Astrocyte (in vitro differentiated cells and primary cell): Measurements from ENCODE around the gene HIVEP2. TPM values are rescaled to one million over a fixed set of nuclear protein-coding genes. Genes with fewer than 3 reads are reported as not detected.

Experiments
- DNase-seq: peaks from one replicate; pipeline ENCODE4 v3.0.0-alpha.2; 2010; ENCODE audit warnings: low read depth
- FAIRE-seq: peaks from 2 replicates; lab custom pipeline; 2011; peaks lifted over from hg19 to GRCh38; lab: Jason Lieb, UNC
- H2AFZ ChIP-seq: 2 replicates; pipeline ENCODE4 v1.6.0; 2012; ENCODE audit warnings: low read depth, low read length, inconsistent platforms
- H3K27ac ChIP-seq: 2 replicates; pipeline ENCODE4 v1.5.1; 2011; ENCODE audit warnings: low read depth, low read length, inconsistent platforms
- H3K27me3 ChIP-seq: 2 replicates; pipeline ENCODE4 v1.6.0; 2011; ENCODE audit warnings: low read length, inconsistent platforms; ENCODE audit not compliant: insufficient read depth
- H3K36me3 ChIP-seq: 2 replicates; pipeline ENCODE4 v1.5.1; 2011; ENCODE audit warnings: low read length, inconsistent platforms; ENCODE audit not compliant: insufficient read depth
- H3K4me1 ChIP-seq: 2 replicates; pipeline ENCODE4 v1.5.1; 2011; ENCODE audit warnings: low read length, inconsistent platforms; ENCODE audit not compliant: insufficient read depth
- H3K4me2 ChIP-seq: 2 replicates; pipeline ENCODE4 v1.6.0; 2012; ENCODE audit warnings: low read length, inconsistent platforms
- H3K4me3 ChIP-seq: 2 replicates; pipeline ENCODE4 v1.5.1; 2011; ENCODE audit warnings: low read depth, mild to moderate bottlenecking, low read length, inconsistent platforms; ENCODE audit not compliant: insufficient read depth
- H3K79me2 ChIP-seq: 2 replicates; pipeline ENCODE4 v1.6.0; 2012; ENCODE audit warnings: mild to moderate bottlenecking, low read length, inconsistent platforms; ENCODE audit not compliant: insufficient read depth
- H3K9ac ChIP-seq: 2 replicates; pipeline ENCODE4 v1.6.0; 2012; ENCODE audit warnings: mild to moderate bottlenecking, low read length, inconsistent platforms
- H3K9me3 ChIP-seq: 2 replicates; pipeline ENCODE4 v1.5.1; 2012; ENCODE audit warnings: low read depth, mild to moderate bottlenecking, low read length, inconsistent platforms; ENCODE audit not compliant: insufficient read depth
- H4K20me1 ChIP-seq: 2 replicates; pipeline ENCODE4 v1.6.0; 2012; ENCODE audit warnings: low read length, inconsistent platforms; ENCODE audit not compliant: insufficient read depth
- H3K27ac Mint-ChIP-seq: one replicate; pipeline ENCODE4 v1.8.0; 2021; ENCODE audit warnings: mild to moderate bottlenecking, mixed read lengths; ENCODE audit not compliant: unreplicated experiment
- H3K27me3 Mint-ChIP-seq: one replicate; pipeline ENCODE4 v1.8.0; 2021; ENCODE audit warnings: low read depth, mixed read lengths; ENCODE audit not compliant: unreplicated experiment
- H3K36me3 Mint-ChIP-seq: one replicate; pipeline ENCODE4 v1.8.0; 2021; ENCODE audit warnings: low read depth, mixed read lengths; ENCODE audit not compliant: unreplicated experiment
- H3K4me1 Mint-ChIP-seq: one replicate; pipeline ENCODE4 v1.8.0; 2021; ENCODE audit warnings: low read depth, mixed read lengths; ENCODE audit not compliant: unreplicated experiment
- H3K4me3 Mint-ChIP-seq: one replicate; pipeline ENCODE4 v1.8.0; 2021; ENCODE audit warnings: mild to moderate bottlenecking, moderate library complexity, mixed read lengths; ENCODE audit not compliant: unreplicated experiment
- H3K9me3 Mint-ChIP-seq: one replicate; pipeline ENCODE4 v1.8.0; 2021; ENCODE audit warnings: mild to moderate bottlenecking, mixed read lengths; ENCODE audit not compliant: unreplicated experiment
- EZH2 ChIP-seq: IDR thresholded peaks from 2 replicates; pipeline ENCODE4 v1.6.1; 2012; ENCODE audit warnings: mild to moderate bottlenecking, low read length, inconsistent platforms; ENCODE audit not compliant: insufficient read depth
- total RNA-seq: library from RNA; stranded (reverse); gene quantifications from 2 replicates; pipeline ENCODE4 v1.2.1, GENCODE V29; 2021
- TF ChIP-seq, protein P1 (sequence below): IDR thresholded peaks from 2 replicates; pipeline ENCODE4 v1.5.1; 2011; ENCODE audit warnings: low read depth, mild to moderate bottlenecking, inconsistent platforms, low read length, moderate library complexity; ENCODE audit not compliant: insufficient read depth

Gene HIVEP2
- total RNA-seq, 1 donor from 2014 or later = 21.2 TPM

DNA sequence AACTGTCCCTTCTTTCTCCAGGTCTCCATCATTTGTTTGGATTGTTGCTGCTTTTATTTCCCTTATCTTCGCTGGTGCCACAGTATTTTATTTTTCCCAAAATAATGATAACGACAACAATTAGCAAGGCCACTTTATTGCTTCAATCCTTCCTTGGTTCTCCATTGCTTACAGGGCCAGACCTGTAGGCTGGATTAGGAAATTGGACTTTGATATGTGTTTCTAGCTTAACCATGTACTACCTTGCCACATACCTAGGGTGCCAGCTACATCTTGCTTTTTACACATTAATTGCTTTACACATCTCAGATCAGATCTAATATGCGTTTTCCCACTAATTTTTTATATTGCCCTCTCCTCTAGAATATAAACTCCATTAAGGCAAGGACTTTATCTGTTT is 195.4 kb downstream of the HIVEP2 start:
- H3K27ac ChIP-seq = no peak overlapping the region
- H3K4me2 ChIP-seq = no peak overlapping the region
- H3K4me1 ChIP-seq = no peaks in the 10 kb centered on the region
- Mint-ChIP-seq H3K9me3 (no peaks in the 10 kb centered on the region), H3K4me3 (no peak overlapping the region), H3K27ac (no peak overlapping the region), H3K27me3 (no peaks in the 10 kb centered on the region), H3K36me3 (peaks cover 9% of the 10 kb centered on the region), H3K4me1 (peaks cover 6% of the 10 kb centered on the region)
- H2AFZ ChIP-seq = no peak overlapping the region
- H3K36me3 ChIP-seq = peaks cover 9% of the 10 kb centered on the region
- H4K20me1 ChIP-seq = no peaks in the 10 kb centered on the region
- H3K79me2 ChIP-seq = no peaks in the 10 kb centered on the region
- DNase-seq (no peak), FAIRE-seq (no peak)
- TF ChIP-seq, protein P1, sequence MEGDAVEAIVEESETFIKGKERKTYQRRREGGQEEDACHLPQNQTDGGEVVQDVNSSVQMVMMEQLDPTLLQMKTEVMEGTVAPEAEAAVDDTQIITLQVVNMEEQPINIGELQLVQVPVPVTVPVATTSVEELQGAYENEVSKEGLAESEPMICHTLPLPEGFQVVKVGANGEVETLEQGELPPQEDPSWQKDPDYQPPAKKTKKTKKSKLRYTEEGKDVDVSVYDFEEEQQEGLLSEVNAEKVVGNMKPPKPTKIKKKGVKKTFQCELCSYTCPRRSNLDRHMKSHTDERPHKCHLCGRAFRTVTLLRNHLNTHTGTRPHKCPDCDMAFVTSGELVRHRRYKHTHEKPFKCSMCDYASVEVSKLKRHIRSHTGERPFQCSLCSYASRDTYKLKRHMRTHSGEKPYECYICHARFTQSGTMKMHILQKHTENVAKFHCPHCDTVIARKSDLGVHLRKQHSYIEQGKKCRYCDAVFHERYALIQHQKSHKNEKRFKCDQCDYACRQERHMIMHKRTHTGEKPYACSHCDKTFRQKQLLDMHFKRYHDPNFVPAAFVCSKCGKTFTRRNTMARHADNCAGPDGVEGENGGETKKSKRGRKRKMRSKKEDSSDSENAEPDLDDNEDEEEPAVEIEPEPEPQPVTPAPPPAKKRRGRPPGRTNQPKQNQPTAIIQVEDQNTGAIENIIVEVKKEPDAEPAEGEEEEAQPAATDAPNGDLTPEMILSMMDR = no peak
- no peak for TF ChIP-seq EZH2
- no peaks in the 10 kb centered on the region for H3K27me3 ChIP-seq
- H3K9ac ChIP-seq = no peak overlapping the region
- H3K4me3 ChIP-seq = no peak overlapping the region
- H3K9me3 ChIP-seq = no peaks in the 10 kb centered on the region

DNA sequence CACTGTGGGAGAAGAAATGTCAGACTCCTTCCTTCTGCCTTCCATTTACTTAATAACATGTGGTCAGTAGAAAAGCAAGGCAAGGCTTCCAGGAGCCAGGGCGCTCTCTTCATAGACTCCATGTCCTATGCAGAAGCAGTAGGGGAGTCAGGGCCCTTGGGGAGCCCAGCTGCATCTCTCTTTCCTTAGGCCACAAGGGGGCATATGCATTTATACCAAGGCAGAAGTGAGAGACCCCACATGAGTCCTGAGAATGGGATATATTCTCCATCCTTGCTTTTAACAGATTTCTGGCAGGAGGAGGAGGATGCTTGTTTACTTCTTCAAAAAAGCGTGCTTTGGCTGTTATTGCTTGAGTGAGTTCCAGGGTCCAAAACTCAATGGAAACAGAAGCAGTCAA is 198.5 kb downstream of the HIVEP2 start:
- H3K4me2 ChIP-seq = no peak overlapping the region
- H3K4me3 ChIP-seq = no peak overlapping the region
- Mint-ChIP-seq H3K4me3 (no peak overlapping the region), H3K36me3 (no peaks in the 10 kb centered on the region), H3K27me3 (no peaks in the 10 kb centered on the region), H3K9me3 (no peaks in the 10 kb centered on the region), H3K27ac (no peak overlapping the region), H3K4me1 (peaks cover 8% of the 10 kb centered on the region)
- H2AFZ ChIP-seq = no peak overlapping the region
- no peaks in the 10 kb centered on the region for H3K4me1 ChIP-seq
- no peaks in the 10 kb centered on the region for H4K20me1 ChIP-seq
- no peak overlapping the region for H3K9ac ChIP-seq
- no peaks in the 10 kb centered on the region for H3K9me3 ChIP-seq
- TF ChIP-seq, protein P1 = peak; percentile 37
- no peak for TF ChIP-seq EZH2
- FAIRE-seq (no peak), DNase-seq (no peak)
- no peak overlapping the region for H3K27ac ChIP-seq
- H3K27me3 ChIP-seq = no peaks in the 10 kb centered on the region
- no peaks in the 10 kb centered on the region for H3K79me2 ChIP-seq
- no peaks in the 10 kb centered on the region for H3K36me3 ChIP-seq

DNA sequence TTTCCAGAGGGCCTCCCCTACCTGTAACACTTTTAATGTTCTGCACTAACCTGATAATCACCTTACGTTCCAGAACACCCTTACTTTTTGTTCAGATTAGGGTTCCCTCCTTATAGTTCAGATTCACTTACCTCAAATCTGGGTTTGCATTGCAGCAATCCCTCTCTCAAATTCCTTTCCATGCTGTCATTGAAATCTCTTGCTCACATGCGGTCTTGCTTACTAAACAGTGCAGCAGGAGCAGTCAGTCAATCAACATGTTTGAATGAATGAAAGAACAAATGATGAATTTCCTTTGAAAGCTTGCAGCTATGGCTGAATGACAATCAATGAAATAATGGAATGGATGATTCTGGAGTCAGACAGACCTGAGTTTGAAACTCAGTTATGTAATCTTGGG is 200.1 kb downstream of the HIVEP2 start:
- Histone ChIP-seq H2AFZ (no peak overlapping the region), H3K4me1 (no peaks in the 10 kb centered on the region), H3K27me3 (no peaks in the 10 kb centered on the region), H3K9ac (no peak overlapping the region), H3K27ac (no peak overlapping the region), H3K4me2 (no peak overlapping the region), H3K36me3 (no peaks in the 10 kb centered on the region), H3K79me2 (no peaks in the 10 kb centered on the region), H3K9me3 (no peaks in the 10 kb centered on the region), H4K20me1 (no peaks in the 10 kb centered on the region), H3K4me3 (no peak overlapping the region)
- Mint-ChIP-seq H3K9me3 (no peaks in the 10 kb centered on the region), H3K27me3 (no peaks in the 10 kb centered on the region), H3K36me3 (no peaks in the 10 kb centered on the region), H3K4me1 (peaks cover 8% of the 10 kb centered on the region), H3K27ac (no peak overlapping the region), H3K4me3 (no peak overlapping the region)
- DNase-seq = no peak
- TF ChIP-seq EZH2 = no peak
- TF ChIP-seq, protein P1 = no peak
- FAIRE-seq = peak; percentile 20
